HUDEP-2 (cell line): ENCODE measurements around the gene KIRREL3.

ENCODE experiments used
- DNase-seq, 76 experiments: peaks; one replicate each; lab custom pipeline; 2025; ENCODE audit not compliant: unreplicated experiment in 76 of 76; lab: John Stamatoyannopoulos, UW

Gene KIRREL3

DNA sequence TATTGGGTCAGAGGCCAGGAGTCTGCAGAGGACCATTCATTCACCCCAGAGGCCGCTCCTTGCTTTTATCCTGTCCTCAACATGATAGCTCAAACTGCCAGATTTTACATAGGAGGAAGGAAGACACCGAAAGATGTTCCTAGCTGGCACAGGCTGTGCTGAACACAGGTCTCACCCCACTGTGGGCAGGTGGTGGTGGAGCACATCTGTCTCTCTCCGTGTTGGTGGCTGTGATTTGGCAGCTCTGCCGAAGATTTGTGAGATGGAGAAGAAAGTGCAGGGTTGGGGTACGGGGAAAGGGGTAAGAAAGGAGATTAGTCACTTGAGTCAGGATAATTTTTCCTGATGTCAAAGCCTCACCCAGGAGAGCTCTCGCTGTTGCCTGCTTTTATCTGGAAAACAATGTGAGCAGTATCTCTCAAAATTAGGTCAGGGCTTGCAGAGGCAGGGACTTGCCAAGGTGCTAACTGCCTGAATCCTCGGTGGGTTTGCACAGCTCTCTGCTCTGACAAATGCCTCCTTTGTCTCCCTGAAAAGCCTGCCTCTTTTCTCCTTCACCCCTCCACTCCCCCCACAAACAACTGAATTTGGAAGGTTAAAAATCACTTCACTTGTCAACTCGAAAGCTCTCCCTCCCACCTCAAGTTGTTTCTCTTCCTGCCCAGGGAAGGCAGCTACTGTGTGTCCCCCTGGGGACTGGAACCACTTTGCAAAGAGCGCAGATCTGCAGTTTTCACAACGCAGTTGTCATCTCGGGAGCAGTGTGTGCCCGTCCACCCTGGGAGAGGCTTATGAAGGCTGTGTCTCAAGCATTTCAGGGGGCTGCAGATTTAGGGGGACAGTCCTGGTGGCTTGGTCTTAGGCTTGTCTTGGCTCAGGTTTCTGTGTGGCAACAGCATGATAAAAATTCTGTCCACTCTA is 345.4 kb downstream of the KIRREL3 start:
- no peak for DNase-seq

DNA sequence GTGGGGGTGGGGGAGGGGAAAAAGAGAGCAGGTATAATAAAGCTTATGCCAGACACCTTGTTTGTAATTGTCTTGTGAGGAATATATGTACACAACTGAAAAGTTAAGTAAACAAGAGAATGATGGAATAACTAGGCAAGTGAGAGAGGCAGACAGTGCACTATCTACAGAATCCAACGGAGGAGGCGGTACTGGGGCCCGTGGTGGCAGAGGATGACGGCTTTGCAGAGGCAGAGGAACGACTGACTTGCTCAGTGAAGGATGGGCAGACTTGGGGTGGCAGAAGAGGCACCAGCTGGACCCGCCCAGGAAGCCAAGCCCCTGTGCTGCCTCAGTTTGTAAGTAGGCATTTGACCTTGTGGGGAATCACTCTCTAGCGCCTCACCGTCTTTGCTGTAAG is 347.5 kb downstream of the KIRREL3 start:
- no peak for DNase-seq

DNA sequence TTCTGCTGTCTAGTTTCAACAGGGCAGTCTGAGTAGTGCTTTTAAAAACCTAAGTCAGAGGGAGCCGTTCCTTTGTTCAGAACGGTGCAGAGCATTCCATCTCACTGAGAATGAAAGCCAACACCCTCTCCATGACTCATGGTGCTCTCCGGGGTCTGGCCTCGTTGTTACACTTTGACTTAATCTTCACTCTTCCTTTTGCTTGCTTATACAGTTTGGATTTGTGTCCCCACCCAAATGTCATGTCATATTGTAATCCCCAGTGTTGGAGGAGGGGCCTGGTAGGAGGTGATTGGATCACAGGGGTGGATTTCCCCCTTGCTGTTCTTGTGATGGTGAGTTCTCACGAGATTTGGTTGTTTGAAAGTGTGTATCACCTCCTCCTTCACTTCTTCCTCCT is 352.8 kb downstream of the KIRREL3 start:
- DNase-seq = no peak

DNA sequence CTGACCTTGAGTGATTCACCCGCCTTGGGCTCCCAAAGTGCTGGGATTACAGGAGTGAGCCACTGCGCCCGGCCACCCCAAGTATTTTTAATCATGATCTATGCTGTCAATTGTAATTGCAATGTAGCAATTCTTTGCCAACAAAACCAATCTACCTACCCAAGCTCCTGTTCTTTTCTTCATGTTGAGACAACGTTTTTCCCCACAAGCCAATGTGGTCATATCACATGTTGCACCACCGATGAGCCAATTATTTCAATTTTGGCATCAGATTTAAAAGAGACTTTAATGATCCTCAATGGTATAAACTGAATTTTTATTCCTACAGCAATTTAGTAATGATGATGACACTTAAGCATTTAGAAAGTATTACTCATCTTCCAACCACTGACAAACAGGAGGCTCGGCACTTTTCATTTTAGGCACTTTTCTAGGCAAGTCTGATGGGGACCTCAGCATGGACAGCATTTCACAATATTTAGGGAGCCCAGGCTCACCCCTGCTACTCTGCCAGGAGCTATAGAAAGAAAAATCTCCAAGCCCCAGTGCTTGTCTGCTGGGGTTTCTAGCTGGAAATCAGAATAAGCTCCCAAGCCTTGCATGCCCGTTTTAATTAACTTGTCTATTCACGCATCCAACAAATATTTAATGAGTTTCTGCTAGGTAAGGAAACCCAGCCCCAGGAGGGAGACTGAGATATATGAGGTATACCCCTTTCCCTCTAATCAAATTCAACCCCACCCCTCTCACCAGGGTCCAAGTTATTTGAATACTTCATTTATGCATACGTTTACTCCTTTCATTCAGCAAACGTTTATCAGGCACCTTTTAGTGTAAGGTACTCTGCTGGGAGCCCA is 353.6 kb downstream of the KIRREL3 start:
- DNase-seq = no peak

DNA sequence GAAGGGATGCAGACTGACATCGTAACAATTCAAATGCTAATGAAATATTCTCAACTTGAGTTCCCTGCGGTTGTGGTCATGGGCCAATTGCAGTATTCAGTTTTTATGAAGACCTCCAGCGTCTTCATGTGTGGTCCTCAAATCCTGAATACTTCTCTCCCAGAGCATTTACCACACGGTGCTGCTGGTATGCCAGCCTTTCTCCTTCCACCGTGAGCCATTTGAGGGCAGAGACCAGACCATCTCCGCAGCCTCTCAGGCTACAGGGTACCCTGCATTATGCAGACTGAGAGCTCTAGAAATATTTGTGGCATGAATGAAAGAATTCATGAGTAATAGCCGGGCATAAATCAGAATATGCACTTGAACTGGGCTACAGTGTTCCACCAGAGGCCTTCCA is 355.4 kb downstream of the KIRREL3 start:
- DNase-seq = no peak

DNA sequence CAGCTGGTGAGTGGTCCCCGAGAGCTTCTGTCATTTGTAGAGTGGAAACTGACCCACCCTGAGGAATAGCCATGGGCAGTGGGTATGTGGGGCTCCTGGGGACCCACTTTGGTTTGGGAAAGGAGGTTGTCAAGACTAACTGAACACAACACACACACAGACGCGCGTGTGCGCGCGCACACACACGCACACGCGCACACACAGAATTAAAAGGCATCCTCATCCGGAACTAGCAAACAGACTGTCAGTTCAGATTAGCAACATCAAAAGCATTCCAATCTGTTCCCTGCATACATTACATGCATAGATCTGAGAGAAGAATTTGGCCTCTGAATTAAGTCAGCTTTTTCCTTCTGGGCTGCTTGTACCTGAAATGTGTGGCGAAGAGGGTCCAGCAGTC is 360.4 kb downstream of the KIRREL3 start:
- DNase-seq = no peak

DNA sequence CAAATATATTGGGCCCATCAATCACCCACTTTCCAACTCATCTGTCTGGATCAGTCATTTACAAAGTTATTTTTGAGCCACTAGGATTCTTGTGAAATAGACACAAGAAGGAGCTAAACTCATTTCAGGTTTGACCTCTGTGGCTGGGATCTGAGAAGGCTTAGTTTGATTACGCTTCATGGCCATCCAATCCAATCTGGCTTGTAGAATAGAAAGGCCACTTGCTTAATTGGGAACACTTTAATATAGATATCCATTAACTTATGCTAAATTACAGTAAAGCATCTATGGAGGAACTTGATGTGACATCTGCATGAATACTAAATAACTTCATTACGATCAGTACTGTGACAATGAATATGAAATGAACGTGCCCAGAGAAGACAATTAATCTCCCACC is 360.9 kb downstream of the KIRREL3 start:
- DNase-seq = no peak

DNA sequence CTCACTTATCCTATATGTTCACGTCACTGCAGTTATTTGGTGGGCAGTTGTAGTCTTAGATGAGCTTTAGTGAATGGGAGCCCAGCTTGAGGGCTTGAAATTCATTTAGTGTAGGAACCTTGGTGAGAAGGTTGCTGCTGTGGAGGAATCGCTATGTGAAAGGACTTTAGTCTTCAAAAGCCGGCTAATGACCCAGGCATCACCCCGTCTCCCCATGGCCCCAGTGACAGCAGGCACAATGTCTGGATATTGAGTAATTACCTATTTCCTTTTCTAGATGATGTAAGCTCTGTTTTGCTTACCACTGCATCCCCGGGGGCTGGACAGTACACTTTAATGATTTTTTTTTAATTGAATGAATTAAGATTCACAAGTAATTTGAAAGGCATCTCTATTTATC is 361.9 kb downstream of the KIRREL3 start:
- DNase-seq = no peak

DNA sequence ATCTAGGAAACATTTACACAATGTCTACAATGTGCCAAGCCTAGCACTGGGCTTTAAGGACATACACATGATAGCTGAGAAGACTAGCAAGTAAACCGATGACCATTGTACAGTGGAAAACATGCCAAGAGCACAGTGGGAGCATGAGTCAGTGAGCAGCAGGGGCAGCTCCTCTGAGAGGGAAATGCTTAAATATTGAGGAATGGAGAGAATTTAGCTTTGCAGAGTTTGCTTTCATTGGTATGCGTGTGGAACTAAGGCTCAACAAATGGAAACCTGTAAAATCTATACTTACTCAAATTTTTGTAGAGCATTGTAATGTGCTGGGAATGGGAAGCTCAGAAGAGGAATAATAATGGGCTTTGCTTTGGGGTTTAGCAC is 362.8 kb downstream of the KIRREL3 start:
- DNase-seq = no peak

DNA sequence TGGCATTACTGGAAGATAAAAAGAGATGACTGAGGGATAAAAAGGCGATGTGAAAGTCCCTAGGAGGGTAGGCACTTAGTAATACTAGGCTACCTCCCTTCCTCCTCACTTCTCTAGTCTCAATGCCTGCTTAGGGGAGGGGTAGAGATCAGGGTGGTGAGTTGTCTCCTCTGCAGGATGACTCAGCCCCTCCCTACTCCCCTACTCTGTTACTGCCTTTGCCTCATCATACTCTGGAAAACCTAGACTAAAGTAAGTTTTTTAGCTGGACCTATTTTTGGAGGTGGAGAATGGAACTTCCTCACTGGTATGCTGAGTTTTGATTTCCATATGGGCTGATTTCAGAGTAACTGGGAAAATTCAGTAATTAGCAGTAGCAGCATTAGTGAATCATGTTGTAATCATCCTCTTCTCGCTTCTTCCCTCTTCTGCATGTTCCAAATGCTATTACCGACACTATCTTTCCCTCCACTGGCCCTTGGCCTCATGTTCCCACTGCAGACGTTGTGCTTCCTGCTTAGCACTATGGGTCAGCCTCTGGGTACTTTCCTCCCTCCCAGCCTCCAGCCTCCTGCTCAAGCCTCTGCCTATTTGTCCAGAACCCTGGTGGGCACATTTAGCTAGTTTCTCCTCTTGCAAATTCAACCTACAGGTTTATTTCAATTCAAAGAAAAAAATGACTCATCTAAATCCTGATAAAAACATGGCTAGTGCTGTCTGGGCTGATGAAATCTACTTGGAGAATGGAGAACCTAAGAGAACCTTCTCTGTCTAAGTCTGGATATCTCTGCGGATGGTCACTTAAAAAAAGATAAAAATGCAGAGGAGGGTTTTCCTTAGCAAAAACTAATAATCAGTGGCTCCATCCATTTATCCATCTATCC is 363.4 kb downstream of the KIRREL3 start:
- no peak for DNase-seq

DNA sequence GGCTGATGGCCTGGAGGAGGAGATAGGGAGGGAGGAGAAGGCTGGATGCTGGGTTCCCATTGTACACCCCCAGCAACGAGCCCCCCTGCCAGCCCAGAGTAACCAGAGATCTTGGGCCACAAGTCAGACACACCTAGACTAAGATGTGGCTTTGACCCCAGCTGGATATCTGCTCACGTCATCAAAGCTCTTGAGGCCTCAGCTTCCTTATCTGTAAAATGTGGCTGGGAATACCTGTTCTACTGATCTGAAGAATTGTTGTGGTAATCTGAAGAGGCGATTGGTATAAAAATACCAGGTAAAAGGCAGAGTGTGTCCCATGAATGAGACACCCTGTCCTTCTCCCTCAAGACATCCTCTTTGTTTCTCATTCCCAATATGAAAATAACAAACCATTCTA is 365.1 kb downstream of the KIRREL3 start:
- no peak for DNase-seq

DNA sequence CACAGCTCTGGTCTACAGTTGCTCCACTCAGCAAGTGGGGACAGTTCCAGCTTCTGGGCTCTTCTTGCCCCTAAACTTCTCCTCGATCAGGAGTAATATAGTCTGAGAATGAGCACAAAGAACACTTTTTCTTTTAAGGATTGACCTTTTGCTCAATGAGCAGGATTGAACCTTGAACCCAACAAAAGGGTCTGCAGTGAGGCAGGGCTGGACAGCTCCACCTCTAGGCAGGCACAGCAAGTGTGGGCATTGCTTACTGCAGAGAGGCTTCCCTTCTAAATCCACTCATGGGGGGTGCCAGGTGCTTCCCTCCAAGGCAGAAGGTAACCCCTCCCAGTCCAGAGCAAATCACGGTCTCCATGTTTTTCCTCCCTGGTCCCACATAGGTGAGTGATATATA is 365.6 kb downstream of the KIRREL3 start:
- no peak for DNase-seq

DNA sequence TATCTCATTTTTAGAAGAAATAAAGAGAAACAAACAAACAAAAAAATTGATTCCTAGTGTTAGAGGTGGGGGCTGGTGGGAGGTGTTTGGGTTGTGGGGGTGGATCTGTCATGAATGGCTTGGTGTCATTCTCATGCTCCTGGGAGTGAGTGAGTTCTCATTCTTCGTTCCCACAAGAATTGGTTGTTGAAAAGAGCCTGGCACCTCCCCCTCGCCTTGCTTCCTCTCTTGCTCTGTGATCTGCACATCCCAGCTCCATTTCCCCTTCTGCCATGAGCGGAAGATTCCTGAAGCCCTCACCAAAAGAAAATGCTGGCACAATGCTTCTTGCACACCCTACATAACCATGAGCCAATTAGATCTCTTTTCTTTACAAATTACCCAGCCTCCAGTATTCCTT is 367.2 kb downstream of the KIRREL3 start:
- DNase-seq = no peak

DNA sequence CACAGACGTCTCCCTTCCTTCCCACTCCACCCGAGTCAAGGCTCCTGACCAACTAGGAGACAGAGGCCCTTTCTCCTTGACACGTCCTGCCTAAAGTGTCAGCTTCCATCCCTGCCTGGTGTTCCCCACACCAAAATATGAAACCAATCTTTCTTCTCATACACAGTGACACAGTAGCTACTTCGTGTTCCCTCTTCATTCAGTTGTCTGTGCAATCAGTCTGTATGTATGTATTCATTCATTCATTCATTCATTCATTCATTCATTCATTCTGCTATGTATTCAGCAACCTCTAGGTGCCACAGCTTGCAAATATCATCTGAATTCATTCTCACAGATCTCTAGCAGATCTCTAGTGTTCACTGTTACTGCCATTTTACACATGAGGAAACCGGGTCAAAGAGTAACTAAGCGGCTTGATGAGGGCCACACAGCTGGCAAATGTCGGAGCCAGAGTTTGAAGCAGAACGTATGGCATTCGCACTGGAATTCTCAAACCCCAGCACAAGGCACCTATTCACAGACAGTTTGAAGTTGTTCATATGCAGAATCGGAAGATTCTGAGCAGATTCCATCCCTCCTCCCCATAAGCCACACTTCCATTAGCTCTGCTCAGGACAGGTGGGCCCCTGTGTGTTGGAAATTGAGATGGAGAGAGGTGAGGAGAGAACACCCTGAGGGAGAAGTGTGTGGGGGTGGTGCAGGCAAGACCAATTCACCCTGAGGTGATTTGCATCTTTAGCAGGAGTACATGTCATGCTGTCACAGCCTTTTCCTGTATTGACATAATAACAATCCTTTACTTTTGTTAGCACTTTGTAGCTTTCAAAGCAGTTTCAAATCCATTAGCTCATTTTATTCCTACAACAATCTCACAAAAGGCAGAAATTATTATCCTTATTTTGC is 369.4 kb downstream of the KIRREL3 start:
- DNase-seq = no peak

DNA sequence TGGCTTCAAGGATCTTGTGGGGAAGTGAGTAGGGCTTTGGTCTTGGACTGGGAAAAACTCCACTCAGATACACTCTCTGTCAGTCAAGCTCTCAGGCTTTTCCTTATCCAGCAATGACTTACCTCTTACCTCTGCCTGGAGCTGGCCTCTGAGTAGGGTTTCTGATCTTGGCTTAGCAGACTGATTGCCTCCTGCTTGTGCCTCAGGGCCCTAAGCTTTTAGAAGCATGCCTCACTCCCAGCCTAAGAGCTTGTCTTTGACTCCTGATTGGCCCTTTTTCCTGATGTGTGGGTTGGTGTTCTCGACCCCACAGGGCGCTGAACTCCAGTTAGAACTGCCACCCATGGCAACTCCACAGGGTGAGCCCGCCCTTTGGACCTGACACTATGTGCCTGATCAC is 370.1 kb downstream of the KIRREL3 start:
- no peak for DNase-seq

DNA sequence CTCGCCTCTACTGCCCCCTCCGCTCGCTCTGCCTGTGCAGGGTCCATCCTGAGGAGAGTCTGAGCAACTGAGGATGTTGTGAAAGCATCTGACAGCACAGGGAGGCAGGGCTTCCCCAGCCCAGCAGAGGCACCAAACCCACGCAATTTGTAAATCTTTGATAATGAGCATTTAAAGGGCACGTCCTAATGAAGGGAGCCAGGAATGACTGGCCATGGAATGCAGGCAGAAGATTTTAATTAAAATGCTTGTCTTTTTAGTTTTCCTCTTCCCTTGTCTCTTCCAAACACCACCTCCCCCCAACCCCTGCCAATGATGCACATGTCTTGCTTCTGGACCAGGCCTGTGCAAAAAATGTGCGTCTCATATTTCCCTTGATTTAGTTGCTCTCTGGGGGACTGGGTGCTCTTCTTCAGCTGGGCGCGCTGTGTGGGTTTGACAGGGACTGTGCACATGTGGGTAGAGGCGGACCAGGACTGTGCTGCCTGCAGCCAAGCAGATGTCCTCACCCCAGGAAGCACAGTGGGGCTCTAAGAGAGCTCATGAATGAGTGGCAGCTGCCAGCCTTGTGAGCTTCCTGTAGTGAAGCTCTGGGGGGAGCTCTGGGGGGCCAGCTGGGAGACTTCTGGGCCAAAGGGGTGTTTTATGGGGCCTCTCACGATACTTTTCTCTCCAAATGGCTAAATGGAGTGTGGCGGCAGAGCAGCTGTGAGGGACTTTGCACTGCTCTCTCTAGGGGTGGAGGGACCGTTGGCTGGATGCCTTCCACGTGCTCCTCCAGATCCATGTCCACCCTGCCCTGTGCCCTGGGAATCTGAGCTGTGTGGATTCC is 371.6 kb downstream of the KIRREL3 start:
- no peak for DNase-seq

DNA sequence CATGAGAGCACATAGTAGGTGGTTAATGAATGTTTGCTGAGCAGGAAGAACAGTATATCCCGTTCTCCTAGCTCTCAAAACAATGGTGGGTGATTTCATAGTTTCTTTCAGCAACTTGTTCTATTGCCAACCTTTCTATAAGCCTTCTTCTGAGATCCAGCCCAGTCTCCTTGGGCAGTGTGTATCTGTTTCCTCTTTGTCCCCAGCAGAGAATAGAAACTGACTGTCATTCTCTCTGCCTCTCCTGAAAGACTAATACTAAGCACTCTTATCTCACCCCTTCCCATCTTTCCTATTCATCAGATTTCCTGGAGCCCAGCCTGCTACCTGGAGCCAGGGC is 372.1 kb downstream of the KIRREL3 start:
- DNase-seq = no peak

DNA sequence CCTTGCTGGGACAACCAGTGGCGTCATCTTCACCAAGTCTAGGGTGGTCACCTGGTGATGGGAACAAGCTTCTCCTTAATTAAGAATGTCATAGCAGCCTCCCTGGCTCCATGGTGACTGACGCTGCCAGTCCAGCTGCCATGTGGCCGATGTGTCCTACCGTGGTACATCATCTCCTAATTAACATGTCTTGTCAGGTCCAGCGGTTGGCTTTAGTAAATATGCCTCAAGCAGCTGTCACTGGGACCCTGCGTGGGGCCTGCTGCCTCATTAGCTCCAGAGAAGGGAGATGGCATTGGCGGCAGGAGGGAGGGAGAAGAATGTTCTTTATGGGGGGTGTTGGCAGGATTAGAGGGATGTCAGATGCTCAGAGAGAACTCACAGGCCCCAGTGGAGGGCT is 373.1 kb downstream of the KIRREL3 start:
- no peak for DNase-seq

DNA sequence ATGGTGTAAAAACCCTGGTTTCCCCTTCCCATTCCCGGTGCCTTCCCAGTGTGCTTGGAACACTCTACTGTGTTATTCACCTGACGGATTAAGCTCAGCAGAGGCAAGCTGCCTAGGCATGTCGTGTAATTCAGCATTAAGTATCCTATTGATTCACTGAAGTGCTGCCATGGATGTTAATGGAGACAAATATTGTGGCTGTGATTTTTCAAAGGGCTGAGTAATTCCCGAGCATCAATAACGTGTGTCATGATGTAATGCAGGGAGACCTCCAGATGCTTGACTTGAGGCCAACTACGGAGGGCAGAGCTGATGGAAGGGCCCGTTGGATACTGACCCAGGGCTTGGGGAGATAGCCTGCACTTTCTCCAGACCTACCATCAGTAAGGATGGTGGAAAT is 376.1 kb downstream of the KIRREL3 start:
- DNase-seq = no peak
